ENCODE results near the gene MYLK2.

Gene MYLK2

GRCh38 chr20:31858760-31859083 is 39.6 kb downstream of the MYLK2 start:
- no peak for DNase-seq

GRCh38 chr20:31859266-31859997 is 40.3 kb downstream of the MYLK2 start:
- DNase-seq = no peak

- no peak for DNase-seq
These were observed 40.8 kb downstream of the MYLK2 start for GRCh38 chr20:31859998-31860380.

GRCh38 chr20:31860390-31861134 is 41.4 kb downstream of the MYLK2 start:
- no peak for DNase-seq

GRCh38 chr20:31861135-31861384 is 41.9 kb downstream of the MYLK2 start:
- DNase-seq = no peak

- no peak for DNase-seq
These were observed 42.4 kb downstream of the MYLK2 start for GRCh38 chr20:31861385-31862156.

GRCh38 chr20:31862157-31862470 is 43.0 kb downstream of the MYLK2 start:
- DNase-seq = no peak

- no peak for DNase-seq
These were observed 43.4 kb downstream of the MYLK2 start for GRCh38 chr20:31862506-31862905.

- DNase-seq = no peak
These were observed 44.3 kb downstream of the MYLK2 start for GRCh38 chr20:31863296-31864085.

GRCh38 chr20:31864521-31865400 is 45.6 kb downstream of the MYLK2 start:
- no peak for DNase-seq

- no peak for DNase-seq
These were observed 47.1 kb downstream of the MYLK2 start for GRCh38 chr20:31866221-31866620.

- no peak for DNase-seq
These were observed 49.9 kb downstream of the MYLK2 start for GRCh38 chr20:31868853-31869672.

GRCh38 chr20:31869673-31869941 is 50.5 kb downstream of the MYLK2 start:
- no peak for DNase-seq

- no peak for DNase-seq
These were observed 51.0 kb downstream of the MYLK2 start, which contains the start of the genes DUSP15 and TTLL9 for GRCh38 chr20:31869942-31870725. Gene DUSP15 (minus strand): TSS chr20:31870527. CDS start chr20:31870337, 190 bp downstream. Gene TTLL9 (plus strand): TSS chr20:31870634. CDS start chr20:31871127, 493 bp downstream.

GRCh38 chr20:31870726-31871617 is 51.8 kb downstream of the MYLK2 start:
- DNase-seq = no peak

- no peak for DNase-seq
These were observed 52.4 kb downstream of the MYLK2 start for GRCh38 chr20:31871618-31871954.

- DNase-seq = no peak
These were observed 53.2 kb downstream of the MYLK2 start for GRCh38 chr20:31872406-31872805.

- DNase-seq = no peak
These were observed 56.5 kb downstream of the MYLK2 start for GRCh38 chr20:31875671-31876070.

GRCh38 chr20:31877684-31878083 is 58.5 kb downstream of the MYLK2 start:
- DNase-seq = no peak

Measured in NCI-H1436 treated with DMSO at 0.1 percent for 48 hours (cell line).